NCI-H2171 (cell line): Measurements from ENCODE around the gene RNF38.

Experiments
- DNase-seq: peaks from one replicate; lab custom pipeline; 2025; lab: John Stamatoyannopoulos, UW

RNF38 gene

DNA sequence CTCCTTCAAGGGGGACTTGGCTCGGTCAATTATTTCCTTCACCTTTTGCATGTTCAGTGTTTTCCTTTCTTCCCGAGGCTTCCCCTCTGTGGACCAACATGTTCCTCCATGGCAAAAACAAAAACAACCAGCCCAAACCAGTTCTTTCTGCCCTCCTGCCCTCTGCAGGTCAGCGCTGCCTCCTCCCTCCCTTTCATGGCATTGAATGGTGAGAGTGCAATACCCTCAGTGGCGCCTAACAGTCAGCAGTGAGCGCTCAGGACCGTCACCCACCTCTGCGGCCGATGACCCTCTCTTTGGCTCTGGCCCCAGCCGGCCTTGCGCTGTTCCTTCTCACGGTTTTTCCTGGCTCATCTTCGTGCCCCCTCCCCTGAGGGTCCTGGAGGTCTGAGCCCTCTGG is 107.4 kb downstream of the RNF38 start:
- no peak for DNase-seq

DNA sequence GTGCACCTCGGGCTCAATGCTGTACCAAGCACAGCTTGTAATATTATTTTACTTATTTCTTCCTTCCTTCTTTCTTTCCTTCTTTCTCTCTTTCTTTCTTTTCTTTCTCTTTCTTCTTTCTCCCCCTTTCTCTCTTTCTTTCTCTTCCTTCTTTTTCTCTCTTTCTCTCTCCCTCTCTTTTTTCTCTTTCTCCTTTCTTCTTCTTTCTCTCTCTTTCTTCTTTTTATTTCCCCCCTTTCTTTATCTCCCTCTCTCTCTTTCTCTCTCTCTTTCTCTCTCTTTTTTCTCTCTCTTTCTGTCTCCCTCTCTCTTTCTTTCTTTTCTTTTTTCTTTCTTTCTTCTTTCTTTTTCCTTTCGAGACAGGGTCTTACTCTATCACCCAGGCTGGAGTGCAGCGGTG is 109.1 kb downstream of the RNF38 start:
- DNase-seq = no peak

DNA sequence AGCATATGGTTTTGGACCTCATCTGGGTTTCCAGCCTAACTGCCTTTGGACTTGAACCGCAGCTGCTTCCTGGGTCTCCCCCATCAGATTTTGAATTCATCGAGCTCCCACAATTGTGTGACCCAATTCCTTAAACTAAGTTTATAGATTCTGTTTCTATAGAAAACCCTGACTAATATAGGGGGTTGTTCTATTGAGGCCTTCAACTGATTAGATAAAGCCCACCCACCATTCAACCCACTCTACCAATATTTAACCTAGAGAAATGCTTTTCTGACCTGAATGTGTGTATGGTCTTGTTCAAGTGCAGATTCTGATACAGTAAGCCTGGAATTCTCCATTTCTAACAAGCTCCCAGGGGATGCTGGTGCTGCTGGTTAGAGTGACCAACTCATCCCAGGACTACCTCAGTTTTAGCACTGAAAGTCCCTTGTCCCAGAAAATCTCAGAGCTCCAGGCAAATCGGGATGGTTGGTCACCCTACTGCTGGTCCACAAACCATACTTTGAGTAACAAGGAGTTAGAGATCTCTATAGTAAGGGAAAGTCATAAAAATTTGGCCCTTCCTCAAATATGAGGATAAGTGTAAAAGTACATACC is 110.1 kb downstream of the RNF38 start:
- no peak for DNase-seq

DNA sequence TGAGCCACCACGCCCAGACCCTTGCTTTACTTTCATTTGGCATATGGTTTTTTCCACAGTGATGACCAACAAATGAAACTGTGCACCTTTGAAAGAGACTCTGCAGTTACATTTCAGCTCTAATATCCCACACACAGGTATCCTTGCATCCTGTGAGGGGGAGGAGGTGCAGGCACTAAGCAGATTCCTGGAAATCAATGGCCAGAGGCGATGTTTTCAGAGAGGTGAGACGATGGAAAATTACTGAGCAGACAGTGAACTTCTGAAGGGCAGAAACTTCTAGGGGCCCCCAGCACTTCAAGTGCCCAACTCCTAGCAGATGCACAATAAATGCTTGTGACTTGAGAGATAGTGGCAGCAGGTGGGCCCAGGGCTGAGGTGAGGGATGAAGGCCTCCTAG is 112.0 kb downstream of the RNF38 start:
- no peak for DNase-seq
